Myocyte (in vitro differentiated cells): ENCODE data around the gene CORO1C. TPM values are rescaled to one million over a fixed set of nuclear protein-coding genes. Genes with fewer than 3 reads are reported as not detected.
"Not testable (repeated sequence)": the region's sequence is repeated elsewhere in the genome, so short reads cannot be mapped to it uniquely, and the experiment has no call there.

ENCODE experiments used
- DNase-seq: peaks from one replicate; pipeline ENCODE4 v3.0.0-alpha.2; 2012; ENCODE audit warnings: low read depth
- polyA plus RNA-seq: library from polyadenylated mRNA; unstranded; fragments of >200 nt; gene quantifications from one replicate; pipeline ENCODE4 v1.2.1, GENCODE V29; 2012; ENCODE audit warnings: missing spikeins
- total RNA-seq: library from RNA; depleted of rRNA; stranded (reverse); fragments of >200 nt; gene quantifications from 2 replicates; pipeline ENCODE4 v1.2.3, GENCODE V29; 2014

The CORO1C gene
- total RNA-seq: 80.3 and 85.3 TPM in 2 replicates
- polyA plus RNA-seq: 117 TPM

DNA sequence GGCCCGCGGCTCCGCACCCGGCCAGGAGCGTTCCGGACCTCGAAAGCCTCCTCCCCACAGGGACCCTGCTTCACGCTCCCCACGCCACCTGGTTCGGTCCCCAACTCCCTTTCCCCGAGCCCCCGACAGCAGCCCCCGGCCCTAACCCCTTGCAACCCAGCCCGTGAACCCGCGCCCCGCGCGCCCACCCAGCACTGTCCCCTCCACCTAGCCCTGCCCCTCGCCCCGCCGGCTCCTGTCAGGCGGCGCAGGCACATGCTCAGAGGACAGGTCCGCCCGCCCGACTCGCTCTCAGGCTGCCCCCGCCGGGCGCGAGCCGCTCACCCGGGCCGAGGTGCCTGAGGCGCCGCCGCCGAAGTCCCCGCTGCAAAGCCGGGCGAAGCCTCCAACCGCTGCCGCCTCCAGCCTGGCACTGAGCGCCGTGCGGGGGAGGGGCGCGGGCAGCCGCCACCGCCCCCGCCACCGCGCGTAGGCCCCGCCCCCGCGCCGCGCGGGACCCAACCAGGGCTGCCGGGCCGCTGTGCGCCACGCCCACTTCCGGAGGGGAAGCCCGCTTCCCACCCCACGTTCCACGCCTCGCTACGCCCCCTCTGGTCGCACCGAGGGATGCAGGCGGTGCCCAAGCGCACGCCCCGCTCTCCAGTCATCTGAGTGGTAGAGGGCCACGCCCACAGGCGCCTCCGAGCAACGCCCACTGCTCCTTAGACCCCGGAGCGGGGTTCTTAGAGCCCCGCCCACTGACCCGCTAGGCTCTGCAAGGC, at the start of gene CORO1C:
Gene CORO1C, minus strand, starts transcription at position 414 of the 761 bp plus-strand sequence. CDS start 30,200 bp downstream, outside the sequence.
- DNase-seq: peak; percentile 97

- no peak for DNase-seq
Measured at GRCh38 chr12:108779998-108780688, 48.8 kb upstream of the CORO1C start.

DNA sequence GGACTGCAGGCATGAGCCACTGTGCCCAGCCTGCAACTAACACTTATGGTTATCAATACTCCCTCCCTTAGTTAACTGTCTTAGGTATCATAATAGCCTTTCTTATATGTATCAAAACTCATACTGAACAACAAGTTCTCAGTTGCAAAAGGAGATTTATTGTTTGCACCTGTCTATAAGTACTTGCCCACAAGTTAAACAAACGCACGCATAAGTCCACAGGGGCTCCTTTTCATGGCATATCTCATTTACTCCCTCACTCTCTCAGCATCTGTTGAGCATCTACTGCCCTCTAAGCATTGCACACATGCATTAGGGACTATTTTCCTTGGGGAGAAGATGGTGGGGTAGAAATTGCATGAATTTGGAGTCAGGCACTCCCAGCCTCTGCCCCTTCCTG, 46.7 kb upstream of the CORO1C start:
- DNase-seq: no peak

GRCh38 chr12:108777156-108777555, 45.8 kb upstream of the CORO1C start:
- DNase-seq: peak; percentile 26

GRCh38 chr12:108773798-108774788, 42.8 kb upstream of the CORO1C start:
- DNase-seq: peak; percentile 97

DNA sequence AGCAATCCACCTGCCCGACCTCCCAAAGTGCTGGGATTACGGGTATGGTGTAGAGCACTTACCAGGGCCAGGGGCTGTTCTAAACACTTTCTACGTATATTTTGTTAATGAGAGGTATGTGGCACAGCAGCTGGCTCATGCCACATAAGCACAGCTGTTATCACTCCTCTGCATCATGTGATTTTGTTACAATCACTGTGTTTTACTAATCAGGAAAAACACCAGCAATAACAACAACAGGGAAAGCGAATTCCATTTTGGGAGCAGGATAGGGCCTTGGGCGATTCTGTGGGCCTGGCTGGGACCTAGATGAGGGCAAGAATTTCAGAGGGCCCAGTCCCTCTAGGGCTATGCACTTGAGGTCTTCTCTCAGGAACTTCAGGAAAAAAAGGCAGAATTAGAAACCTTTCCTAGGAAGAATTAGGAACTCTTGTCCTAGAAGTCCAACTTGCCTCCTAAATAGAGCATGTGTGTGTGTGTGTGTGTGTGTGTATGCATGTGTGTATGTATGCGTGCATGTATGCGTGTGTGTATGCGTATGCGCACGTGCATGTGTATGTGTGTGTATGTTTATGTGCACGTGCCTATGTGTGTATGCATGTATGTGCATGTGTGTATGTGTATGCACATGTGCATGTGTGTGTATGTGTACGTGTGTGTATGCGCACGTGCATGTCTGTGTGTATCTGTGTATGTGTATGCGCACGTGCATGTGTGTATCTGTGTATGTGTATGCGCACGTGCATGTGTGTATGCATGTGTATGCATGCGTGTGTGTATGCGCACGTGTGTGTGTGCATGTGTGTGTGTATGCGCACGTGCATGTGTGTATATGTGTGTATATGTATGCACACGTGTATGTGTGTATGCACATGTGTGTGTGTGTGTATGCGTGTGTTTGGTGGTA, 41.8 kb upstream of the CORO1C start:
- peak; percentile 41 for DNase-seq

GRCh38 chr12:108772247-108772646, 40.9 kb upstream of the CORO1C start:
- peak; percentile 97 for DNase-seq

DNA sequence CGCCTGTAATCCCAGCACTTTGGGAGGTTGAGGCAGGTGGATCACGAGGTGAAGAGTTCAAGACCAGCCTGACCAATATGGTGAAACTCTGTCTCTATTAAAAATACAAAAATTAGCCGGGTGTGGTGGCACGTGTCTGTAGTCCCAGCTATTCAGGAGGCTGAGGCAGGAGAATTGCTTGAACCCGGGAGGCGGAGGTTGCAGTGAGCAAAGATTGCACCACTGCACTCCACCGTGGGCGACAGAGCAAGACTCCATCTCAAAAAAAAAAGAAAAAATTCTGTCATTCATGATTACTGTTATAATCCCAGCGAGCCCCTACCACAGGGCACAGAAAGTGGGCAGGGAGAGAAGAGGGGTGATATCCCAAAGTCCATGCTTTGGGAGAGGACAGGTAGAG, 40.5 kb upstream of the CORO1C start:
- not testable (repeated sequence) for DNase-seq

DNA sequence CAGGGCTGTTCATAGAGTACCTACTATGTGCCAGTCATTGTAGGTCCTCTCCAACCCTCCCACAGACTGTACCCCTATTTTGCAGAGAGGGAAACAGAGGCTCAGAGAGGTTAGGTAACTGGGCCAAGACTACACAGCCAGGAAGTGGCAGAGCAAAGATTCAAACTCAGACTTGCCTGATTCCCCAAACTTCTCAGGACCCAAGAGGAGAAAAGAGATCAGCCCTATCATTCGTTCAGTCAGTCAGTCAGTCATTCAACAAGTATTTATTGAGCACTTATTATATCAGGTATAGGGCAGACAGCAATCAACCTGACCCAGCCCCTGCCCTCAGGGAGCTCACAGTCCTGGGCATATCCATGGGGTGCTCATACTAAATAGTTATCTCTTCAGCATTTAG, 39.6 kb upstream of the CORO1C start:
- no peak for DNase-seq

- no peak for DNase-seq
Measured at GRCh38 chr12:108770269-108770829, 39.0 kb upstream of the CORO1C start.

DNA sequence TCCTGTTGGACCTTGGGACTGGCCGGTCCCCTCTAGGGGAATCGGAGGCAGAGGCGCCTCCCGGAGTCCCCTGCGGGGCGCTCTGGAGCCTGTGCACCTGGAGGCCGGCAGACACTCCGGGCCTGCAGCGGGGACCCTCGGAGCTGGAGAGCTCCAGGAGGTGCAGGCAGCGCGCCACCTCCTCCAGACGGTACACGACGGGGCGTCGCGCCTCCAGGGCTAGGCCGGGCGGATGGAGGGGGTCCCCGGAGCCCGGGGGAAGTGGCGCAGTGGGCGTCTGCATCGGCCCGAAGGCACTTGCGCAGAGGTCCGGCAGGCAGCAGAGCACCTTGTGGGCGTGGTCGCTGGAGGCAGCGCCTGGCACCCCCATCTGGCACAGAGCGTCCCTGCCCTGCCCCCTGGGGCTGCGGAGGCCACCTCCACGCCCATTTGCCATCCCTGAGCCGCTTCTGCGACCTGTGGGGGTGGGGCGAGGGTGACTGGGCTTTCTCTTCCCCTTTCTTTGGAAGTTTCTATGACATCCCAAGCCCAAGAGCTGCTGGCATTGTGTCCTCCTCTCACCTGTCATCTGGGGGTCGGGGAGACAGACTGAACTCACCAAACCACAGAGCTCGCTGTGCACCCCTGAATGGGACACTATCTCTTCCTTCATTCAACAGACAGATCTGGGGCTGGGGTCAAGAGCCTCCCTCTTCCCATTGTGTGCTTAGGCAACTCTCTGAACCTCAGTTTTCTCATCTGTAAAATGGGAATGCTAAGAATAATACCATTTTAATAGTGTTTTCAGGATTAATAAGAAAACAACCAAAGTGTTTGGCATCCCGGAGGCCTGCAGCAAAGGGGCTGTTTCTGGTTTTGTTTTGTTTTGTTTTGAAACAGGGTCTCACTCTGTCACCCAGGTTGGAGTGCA, 37.5 kb upstream of the CORO1C start:
- no peak for DNase-seq

DNA sequence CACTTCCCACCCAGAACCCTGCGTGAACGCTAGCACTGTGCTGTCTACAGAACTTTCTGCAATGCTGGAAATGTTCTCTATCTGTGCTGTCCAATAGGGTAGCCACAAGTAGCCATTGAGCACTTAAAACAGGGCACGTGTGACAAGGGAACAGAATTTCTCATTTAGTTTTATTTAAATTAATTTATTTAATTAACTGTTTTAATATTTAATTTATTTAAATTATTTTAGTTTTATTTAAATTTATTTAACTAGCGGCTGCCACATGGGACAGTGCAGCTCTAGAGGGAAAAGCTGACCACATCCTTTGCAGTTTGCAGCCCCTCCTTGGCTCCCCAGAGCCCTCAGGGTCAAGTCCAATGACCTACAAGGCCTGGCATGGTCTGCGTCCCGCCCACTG, 35.0 kb upstream of the CORO1C start:
- no peak for DNase-seq

GRCh38 chr12:108765289-108765764, 34.0 kb upstream of the CORO1C start:
- no peak for DNase-seq

GRCh38 chr12:108764540-108765288, 33.4 kb upstream of the CORO1C start:
- no peak for DNase-seq

- DNase-seq: no peak
Measured at GRCh38 chr12:108761226-108761625, 29.9 kb upstream of the CORO1C start.

GRCh38 chr12:108759924-108760323, 28.6 kb upstream of the CORO1C start:
- no peak for DNase-seq

- DNase-seq: no peak
Measured at GRCh38 chr12:108757856-108758255, 26.5 kb upstream of the CORO1C start.

GRCh38 chr12:108756421-108756820, 25.1 kb upstream of the CORO1C start:
- DNase-seq: no peak
